ENCODE results near the gene MGA.

The MGA gene

DNA sequence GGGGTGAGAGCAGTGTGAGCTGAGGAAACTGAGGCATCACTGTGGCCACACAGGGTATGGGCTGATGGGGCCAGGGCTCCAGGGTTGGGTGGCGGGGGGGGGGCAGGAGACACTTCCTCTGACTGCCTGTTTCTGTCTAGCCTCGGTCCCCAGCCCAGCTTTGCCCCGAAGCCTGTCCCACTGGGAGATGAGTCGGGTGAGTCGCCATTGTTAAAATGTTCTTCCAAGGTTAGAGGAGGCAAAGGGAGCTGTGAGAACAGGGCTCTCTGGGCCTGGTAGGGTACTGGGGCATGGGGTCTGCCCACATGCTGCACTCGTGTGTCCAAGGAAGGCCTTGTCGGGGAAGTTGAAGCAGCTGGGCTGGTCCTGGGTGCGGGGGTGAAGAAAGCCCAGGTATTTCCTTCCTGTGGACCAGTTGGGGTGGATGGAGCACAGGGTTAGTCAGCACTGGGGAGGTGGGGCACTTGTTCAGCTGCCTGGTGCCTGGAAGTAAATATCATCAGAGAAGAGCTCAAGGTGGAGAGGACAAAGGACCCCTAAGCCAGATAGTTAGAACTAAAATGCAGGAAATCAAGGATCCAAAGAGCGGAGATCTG is 159.3 kb downstream of the MGA start:
- CTCF ChIA-PET: interaction anchor here (1.3 to 5.4 kb wide), 2 partner anchors 8 to 42 kb away, joined by 4 to 61 read pairs; no protein-coding TSS in a partner anchor
- DNase-seq (ENCODE audit: extremely low spot score): no peak
- POLR2A ChIA-PET: no interaction called here
- TF ChIP-seq, protein P1, sequence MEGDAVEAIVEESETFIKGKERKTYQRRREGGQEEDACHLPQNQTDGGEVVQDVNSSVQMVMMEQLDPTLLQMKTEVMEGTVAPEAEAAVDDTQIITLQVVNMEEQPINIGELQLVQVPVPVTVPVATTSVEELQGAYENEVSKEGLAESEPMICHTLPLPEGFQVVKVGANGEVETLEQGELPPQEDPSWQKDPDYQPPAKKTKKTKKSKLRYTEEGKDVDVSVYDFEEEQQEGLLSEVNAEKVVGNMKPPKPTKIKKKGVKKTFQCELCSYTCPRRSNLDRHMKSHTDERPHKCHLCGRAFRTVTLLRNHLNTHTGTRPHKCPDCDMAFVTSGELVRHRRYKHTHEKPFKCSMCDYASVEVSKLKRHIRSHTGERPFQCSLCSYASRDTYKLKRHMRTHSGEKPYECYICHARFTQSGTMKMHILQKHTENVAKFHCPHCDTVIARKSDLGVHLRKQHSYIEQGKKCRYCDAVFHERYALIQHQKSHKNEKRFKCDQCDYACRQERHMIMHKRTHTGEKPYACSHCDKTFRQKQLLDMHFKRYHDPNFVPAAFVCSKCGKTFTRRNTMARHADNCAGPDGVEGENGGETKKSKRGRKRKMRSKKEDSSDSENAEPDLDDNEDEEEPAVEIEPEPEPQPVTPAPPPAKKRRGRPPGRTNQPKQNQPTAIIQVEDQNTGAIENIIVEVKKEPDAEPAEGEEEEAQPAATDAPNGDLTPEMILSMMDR (IDR thresholded peaks at IDR 0.05; ENCODE audit: control extremely low read depth, extremely low read depth, low read depth, missing control alignments): no peak

DNA sequence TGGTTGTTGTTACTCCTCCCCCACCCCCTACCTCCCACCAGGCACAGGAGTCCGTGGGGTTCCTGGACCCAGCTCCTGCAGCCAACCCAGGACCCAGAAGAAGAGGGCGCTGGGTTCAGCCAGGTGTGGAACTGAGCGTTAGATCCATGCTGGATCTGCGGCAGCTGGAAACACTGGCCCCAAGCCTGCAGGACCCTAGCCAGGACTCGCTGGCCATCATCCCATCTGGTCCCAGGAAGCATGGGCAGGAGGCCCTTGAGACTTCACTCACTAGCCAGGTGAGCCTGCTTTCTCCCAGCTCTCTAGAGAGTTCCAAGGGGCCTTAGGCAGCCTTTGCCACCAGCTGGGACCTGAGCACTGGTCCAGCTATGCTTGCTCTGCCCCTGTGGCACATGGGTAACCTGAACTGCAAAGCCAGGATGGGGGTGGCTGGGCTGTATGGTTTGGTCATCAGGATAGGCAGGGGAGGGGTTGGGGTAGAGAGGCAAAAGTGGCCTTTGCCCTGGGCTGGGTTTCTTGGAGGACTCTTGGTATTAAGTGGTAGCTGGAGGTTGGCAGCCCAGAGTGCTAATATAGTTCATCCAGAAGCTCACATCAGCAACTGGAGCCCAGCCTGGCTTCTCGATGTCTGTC is 160.7 kb downstream of the MGA start:
- DNase-seq (ENCODE audit: extremely low spot score): no peak
- ChIA-PET CTCF (interaction anchor here (0.8 to 5.4 kb wide), 4 partner anchors 10 to 48 kb away, joined by 3 to 61 read pairs (median 14); partner anchors contain the start of gene MAPKBP1), POLR2A (no interaction called here)
- TF ChIP-seq, protein P1 (IDR thresholded peaks at IDR 0.05; ENCODE audit: control extremely low read depth, extremely low read depth, low read depth, missing control alignments): no peak

DNA sequence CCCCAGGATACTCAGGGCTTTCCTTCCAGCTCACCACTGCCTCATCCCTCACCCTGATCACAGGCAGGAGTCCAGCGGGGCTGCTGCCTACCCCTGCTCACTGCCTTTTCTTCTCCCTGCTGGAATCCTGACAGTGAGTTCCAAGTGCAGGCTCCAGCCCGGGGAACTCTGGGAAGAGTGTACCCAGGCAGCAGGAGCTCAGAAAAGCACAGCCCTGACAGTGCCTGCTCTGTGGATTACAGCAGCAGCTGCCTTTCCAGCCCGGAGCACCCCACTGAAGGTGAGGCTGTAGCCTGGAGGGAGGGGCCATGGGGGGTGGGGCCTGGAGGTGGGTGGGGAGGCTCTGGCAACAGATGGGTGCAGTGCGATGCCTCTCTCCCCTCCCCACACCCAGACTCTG is 161.6 kb downstream of the MGA start:
- POLR2A ChIA-PET: no interaction called here
- TF ChIP-seq, protein P1 (IDR thresholded peaks at IDR 0.05; ENCODE audit: control extremely low read depth, extremely low read depth, low read depth, missing control alignments): no peak
- CTCF ChIA-PET: interaction anchor here (5.3 to 5.4 kb wide), 2 partner anchors 11 to 49 kb away, joined by 25 to 61 read pairs; partner anchors contain the start of gene MAPKBP1
- no peak for DNase-seq (ENCODE audit: extremely low spot score)

DNA sequence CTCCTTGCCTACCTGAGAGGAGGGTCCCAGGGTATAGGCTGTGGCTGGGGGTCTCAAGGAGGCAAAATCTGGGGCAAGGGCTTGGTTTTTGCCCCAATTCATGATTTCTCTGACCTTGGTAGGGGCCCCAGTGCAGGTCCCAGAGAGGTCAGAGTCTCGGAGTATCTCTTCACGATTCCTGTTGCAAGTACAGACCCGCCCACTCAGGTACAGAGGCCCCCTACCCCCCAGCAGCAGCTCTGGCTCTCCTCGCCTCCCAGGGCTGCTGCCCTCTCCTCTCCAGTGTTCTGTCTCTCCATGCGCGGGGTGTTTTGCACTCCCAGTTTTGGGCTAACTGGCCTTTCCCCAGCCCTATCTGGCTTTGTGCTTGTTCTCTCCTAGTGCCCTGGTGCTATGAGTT is 162.3 kb downstream of the MGA start:
- TF ChIP-seq, protein P1 (IDR thresholded peaks at IDR 0.05; ENCODE audit: control extremely low read depth, extremely low read depth, low read depth, missing control alignments): no peak
- POLR2A ChIA-PET: no interaction called here
- CTCF ChIA-PET: interaction anchor here (1.0 to 5.4 kb wide), 3 partner anchors 11 to 82 kb away, joined by 3 to 61 read pairs (median 25); partner anchors contain the start of gene MAPKBP1
- no peak for DNase-seq (ENCODE audit: extremely low spot score)
